Activated CD4-positive, alpha-beta T cell treated with anti-CD3 and anti-CD28 coated beads for 36 hours (primary cell): ENCODE measurements around the gene S100A4. TPM values are rescaled to one million over a fixed set of nuclear protein-coding genes. Genes with fewer than 3 reads are reported as not detected.

Experiments used
- ATAC-seq: fragments of 200-7000 bp; cut with Tn5 transposase; one replicate; pipeline ENCODE4 v1.10.0; 2021; ENCODE audit warnings: mild to moderate bottlenecking, moderate library complexity
- CTCF ChIA-PET: fragments of 350-600 bp; sonication (Branson Sonifier 250); formaldehyde crosslinking; loops from one replicate; lab custom pipeline; 2021; ENCODE audit warnings: antibody characterized with exemption; lab: Charles Lee
- POLR2A ChIA-PET: fragments of 350-600 bp; sonication (Branson Sonifier 250); formaldehyde crosslinking; loops from one replicate; lab custom pipeline; 2021; ENCODE audit warnings: antibody characterized with exemption, inconsistent platforms; lab: Charles Lee
- DNase-seq: peaks from one replicate; pipeline ENCODE4 v3.0.0-alpha.2; 2020
- H3K27ac Mint-ChIP-seq: one replicate; pipeline ENCODE4 v1.8.0; 2021; ENCODE audit warnings: mixed read lengths
- H3K27me3 Mint-ChIP-seq: one replicate; pipeline ENCODE4 v1.8.0; 2021; ENCODE audit warnings: mixed read lengths
- H3K36me3 Mint-ChIP-seq: one replicate; pipeline ENCODE4 v1.8.0; 2021; ENCODE audit warnings: low read depth, mixed read lengths
- H3K4me1 Mint-ChIP-seq: one replicate; pipeline ENCODE4 v1.8.0; 2021; ENCODE audit warnings: mixed read lengths
- H3K4me3 Mint-ChIP-seq: one replicate; pipeline ENCODE4 v1.8.0; 2021; ENCODE audit warnings: mild to moderate bottlenecking, moderate library complexity, mixed read lengths
- H3K9me3 Mint-ChIP-seq: one replicate; pipeline ENCODE4 v1.8.0; 2021; ENCODE audit warnings: low read depth, mixed read lengths
- intact Hi-C, 2 experiments: fragments of 100-400 bp; cut with DNase I in 1 of 2; cut with micrococcal nuclease in 1 of 2; formaldehyde crosslinking; loops; one replicate each; pipeline versions ENCODE4 v1.14.2 to v1.15.1; 2022 to 2024; cut with DNase I, micrococcal nuclease
- total RNA-seq, 2 experiments: library from RNA; stranded (reverse); gene quantifications; one replicate each; pipeline ENCODE4 v1.2.3, GENCODE V29; 2021

Gene S100A4
- total RNA-seq, 2 experiments from 2014 or later = 84.8 to 166 TPM

DNA sequence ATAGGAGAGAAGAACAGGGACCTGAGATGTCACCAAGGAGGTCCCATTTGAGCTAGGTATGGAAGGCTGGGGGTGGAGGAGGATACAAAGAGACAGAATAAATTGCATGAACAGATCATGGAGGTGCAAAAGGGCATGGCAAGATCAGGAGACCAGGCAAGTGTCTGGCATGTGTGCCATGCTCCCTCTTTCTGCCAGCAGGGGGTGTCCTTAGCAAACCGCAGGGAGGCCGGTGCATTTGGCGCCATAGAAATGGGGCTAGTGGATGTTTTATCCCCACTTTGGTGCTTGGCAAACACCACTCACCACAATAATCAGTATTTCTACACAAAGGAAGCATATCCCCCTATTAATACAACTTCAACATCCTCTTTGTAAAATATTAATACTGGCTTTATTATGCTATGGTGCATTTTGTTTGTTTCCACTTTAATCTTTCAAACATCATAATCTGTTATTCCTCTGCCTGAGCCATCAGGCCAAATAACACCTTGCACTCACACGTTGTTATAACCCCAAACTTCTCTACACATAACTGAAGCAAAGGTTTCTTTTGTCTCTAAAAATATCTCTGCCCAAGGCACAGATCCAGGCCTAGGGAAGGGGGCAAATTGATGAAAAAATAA lies 35.8 kb downstream of the S100A4 start:
- peak; percentile 75 for ATAC-seq

DNA sequence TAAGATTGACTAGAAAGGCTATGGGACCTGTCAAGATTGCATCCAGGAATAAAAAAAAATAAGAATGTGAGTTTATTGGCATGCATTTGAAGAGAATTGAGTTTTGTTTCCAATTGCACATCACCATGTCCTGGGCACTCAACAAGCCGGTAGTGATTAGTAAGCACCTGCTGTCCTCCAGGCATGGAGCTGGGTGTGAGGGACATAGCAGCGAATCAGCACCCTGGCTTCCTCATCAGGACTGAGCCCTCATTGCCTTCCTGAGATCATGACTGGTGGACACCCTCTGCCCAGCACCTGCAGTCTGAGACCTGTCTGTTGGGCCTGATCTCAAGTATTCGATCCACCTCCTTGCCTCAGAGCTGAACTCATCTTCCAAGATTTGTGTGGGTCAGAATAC lies 36.6 kb downstream of the S100A4 start:
- Mint-ChIP-seq H3K27me3 (no peaks in the 10 kb centered on the region), H3K9me3 (no peaks in the 10 kb centered on the region), H3K4me3 (no peak overlapping the region), H3K27ac (no peak overlapping the region), H3K4me1 (peaks cover 10% of the 10 kb centered on the region), H3K36me3 (no peaks in the 10 kb centered on the region)
- intact Hi-C loops = loop anchor here in 1 of 2 experiments (1.0 kb wide), 2 partner anchors 108 to 240 kb away; no protein-coding TSS in a partner anchor
- no peak for ATAC-seq
- ChIA-PET POLR2A (no interaction called here), CTCF (interaction anchor here (0.6 to 5.3 kb wide), 14 partner anchors 10 to 171 kb away, joined by 3 to 57 read pairs (median 4); partner anchors contain the start of genes CHTOP, S100A14 and S100A3)
- no peak for DNase-seq

More for the DNA sequence above, 35.8 kb downstream of the S100A4 start:
- no peak overlapping the region for H3K4me3 Mint-ChIP-seq
- H3K36me3 Mint-ChIP-seq = no peaks in the 10 kb centered on the region
- H3K27me3 Mint-ChIP-seq = no peaks in the 10 kb centered on the region
- DNase-seq = peak; percentile 87
- intact Hi-C loops = loop anchor here (1.0 to 5.0 kb wide), 7 partner anchors 107 to 477 kb away; partner anchors contain the start of genes CHTOP (in 2 of the 2), ILF2 (in 2 of the 2) and NPR1 (in 1 of the 2)
- no peak overlapping the region for H3K27ac Mint-ChIP-seq
- POLR2A ChIA-PET = no interaction called here
- CTCF ChIA-PET = interaction anchor here (0.6 to 5.3 kb wide), 38 partner anchors 9 to 477 kb away, joined by 3 to 57 read pairs (median 6); partner anchors contain the start of genes ILF2, S100A13, S100A14 and S100A16
- H3K4me1 Mint-ChIP-seq = peaks cover 10% of the 10 kb centered on the region
- H3K9me3 Mint-ChIP-seq = no peaks in the 10 kb centered on the region

DNA sequence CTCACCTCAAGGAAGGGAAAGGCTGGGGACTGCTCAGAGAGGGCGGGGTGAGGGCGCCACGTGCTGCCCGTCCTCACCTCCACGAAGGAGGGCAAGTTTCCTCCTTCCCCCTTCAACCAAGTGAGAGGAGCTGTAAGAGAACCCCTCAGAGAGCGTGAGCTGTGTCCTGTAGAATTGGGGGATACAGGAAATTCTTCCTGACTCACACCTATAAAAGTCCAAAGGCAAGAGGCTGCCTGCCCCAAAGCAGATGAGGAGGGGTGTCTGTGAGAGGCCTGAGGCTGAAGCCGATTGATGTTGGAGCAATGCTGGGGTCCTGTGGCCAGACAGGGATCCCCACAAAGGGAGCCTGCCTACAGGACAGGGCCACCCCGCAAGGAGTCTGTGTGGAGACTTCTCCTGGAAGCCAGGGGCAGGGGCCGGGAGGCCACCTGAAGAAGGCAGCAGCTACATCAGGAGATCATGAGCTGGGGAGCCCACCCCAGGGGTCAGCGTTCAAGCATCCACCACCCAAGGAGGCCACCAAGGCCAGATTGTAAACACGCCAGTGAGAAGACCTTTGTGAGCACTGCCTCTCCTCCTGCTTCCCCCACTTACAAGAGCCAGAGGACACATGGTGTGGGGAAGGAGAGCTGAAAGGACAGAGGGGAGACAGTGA lies 37.6 kb downstream of the S100A4 start:
- no peak overlapping the region for H3K27ac Mint-ChIP-seq
- CTCF ChIA-PET = interaction anchor here (0.7 to 5.3 kb wide), 8 partner anchors 9 to 156 kb away, joined by 3 to 57 read pairs (median 3); partner anchors contain the start of genes CHTOP and S100A14
- H3K9me3 Mint-ChIP-seq = no peaks in the 10 kb centered on the region
- no peak overlapping the region for H3K4me3 Mint-ChIP-seq
- DNase-seq (no peak), ATAC-seq (no peak)
- H3K4me1 Mint-ChIP-seq = peaks cover 10% of the 10 kb centered on the region
- H3K27me3 Mint-ChIP-seq = no peaks in the 10 kb centered on the region
- intact Hi-C loops = no loop called here
- POLR2A ChIA-PET = no interaction called here
- H3K36me3 Mint-ChIP-seq = no peaks in the 10 kb centered on the region

DNA sequence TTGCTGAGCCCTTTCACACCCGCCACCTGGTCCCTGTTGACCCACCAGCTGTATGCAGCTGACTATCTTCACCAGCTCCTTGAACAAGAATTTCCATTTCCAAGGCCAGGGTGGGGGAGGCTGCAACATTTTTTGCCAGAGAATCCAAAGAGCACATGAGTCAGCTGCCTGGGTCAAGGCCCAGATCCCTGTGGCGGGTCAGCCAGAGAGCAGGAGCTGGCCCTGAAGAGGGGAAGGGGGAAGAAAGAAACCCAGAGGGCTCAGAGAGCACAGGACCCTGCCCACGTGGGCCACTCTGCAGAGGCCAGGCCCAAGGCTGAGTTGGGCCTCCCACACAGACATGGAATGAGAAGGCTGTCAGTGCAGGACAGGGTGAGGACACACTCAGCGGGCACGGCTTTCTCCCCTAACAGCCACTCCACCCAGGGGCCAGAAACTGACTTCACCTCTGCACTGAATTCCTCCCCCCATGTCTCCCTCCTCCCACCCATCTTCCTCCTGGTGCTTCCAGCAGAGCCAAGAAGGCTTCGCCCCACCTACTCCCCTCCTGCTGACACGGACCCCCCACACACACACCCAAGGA lies 38.7 kb downstream of the S100A4 start:
- ChIA-PET POLR2A (no interaction called here), CTCF (interaction anchor here (0.6 to 5.3 kb wide), 5 partner anchors 11 to 110 kb away, joined by 3 to 57 read pairs (median 5); partner anchors contain the start of gene S100A14)
- ATAC-seq = no peak
- H3K27me3 Mint-ChIP-seq = no peaks in the 10 kb centered on the region
- intact Hi-C loops = no loop called here
- H3K27ac Mint-ChIP-seq = no peak overlapping the region
- no peak overlapping the region for H3K4me3 Mint-ChIP-seq
- peaks cover 10% of the 10 kb centered on the region for H3K4me1 Mint-ChIP-seq
- no peaks in the 10 kb centered on the region for H3K9me3 Mint-ChIP-seq
- no peak for DNase-seq
- H3K36me3 Mint-ChIP-seq = no peaks in the 10 kb centered on the region

DNA sequence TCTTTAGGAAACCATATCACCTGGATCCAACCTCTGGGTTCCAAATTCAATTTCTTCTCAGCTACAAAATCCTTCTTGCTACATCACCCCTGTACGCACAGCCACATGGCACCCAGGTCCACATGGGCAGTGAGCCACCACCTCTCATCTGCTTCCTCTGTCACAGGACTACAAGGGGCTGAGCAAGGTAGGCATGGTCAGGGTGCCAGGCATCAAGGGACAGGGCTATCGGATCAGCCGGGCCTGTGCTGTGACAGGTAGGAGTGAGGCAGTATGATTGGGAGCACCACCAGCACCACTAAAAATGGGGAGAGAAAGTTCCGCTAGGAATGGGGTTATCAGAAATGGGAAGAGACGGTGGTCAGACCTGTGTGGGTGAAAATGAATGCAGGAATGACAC lies 39.2 kb downstream of the S100A4 start:
- Mint-ChIP-seq H3K9me3 (no peaks in the 10 kb centered on the region), H3K4me3 (no peak overlapping the region), H3K27me3 (no peaks in the 10 kb centered on the region), H3K27ac (no peak overlapping the region), H3K4me1 (peaks cover 9% of the 10 kb centered on the region), H3K36me3 (no peaks in the 10 kb centered on the region)
- ATAC-seq (no peak), DNase-seq (no peak)
- ChIA-PET CTCF (interaction anchor here (0.7 to 1.8 kb wide), 2 partner anchors 12 kb away, joined by 5 read pairs; no protein-coding TSS in a partner anchor), POLR2A (no interaction called here)
- intact Hi-C loops = no loop called here

DNA sequence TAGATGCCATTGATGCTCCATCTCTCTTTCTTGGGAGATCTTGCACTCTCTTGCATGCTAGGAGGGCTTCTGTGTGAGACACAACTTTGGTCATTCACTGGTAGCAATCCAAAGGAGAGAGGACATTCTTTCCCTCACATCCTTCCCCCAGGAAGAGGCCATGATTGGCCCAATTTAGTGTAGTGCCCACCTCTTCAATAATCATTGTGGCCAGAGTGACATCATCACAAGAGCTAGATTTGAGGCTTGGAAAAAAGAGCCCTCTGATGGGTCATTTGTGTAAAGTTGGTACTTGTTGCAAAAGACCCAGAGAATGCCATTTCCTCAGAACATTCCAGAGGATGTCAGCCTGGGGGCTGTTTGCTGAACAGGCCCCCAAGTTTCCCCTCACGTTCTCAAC lies 40.0 kb downstream of the S100A4 start:
- no peaks in the 10 kb centered on the region for H3K27me3 Mint-ChIP-seq
- no peak for DNase-seq
- ATAC-seq = no peak
- H3K36me3 Mint-ChIP-seq = no peaks in the 10 kb centered on the region
- peaks cover under 1% of the 10 kb centered on the region for H3K4me1 Mint-ChIP-seq
- intact Hi-C loops = no loop called here
- ChIA-PET POLR2A (no interaction called here), CTCF (no interaction called here)
- no peak overlapping the region for H3K4me3 Mint-ChIP-seq
- no peaks in the 10 kb centered on the region for H3K9me3 Mint-ChIP-seq
- H3K27ac Mint-ChIP-seq = no peak overlapping the region

DNA sequence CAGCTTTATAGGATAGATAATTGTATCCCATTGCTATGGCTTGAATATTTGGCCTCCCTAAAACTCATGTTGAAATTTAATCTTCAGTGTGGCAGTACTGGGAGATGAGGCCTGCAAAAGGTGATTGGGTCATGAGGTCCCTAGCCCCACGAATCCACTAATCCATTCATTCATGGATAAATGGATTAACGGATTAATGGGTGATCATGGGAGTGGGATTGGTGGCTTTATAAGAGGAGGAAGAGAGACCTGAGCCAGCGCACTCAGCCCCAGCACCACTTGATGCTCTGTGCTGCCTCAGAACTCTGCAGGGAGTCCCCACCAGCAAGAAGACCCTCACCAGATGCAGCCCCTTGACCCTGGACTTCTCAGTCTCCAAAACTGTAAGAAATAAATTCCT lies 41.8 kb downstream of the S100A4 start:
- H3K9me3 Mint-ChIP-seq = no peaks in the 10 kb centered on the region
- CTCF ChIA-PET = interaction anchor here (0.8 to 1.2 kb wide), 2 partner anchors 9 to 38 kb away, joined by 4 to 5 read pairs; no protein-coding TSS in a partner anchor
- DNase-seq (no peak), ATAC-seq (no peak)
- no peaks in the 10 kb centered on the region for H3K4me1 Mint-ChIP-seq
- POLR2A ChIA-PET = no interaction called here
- H3K27ac Mint-ChIP-seq = no peak overlapping the region
- no peak overlapping the region for H3K4me3 Mint-ChIP-seq
- H3K36me3 Mint-ChIP-seq = no peaks in the 10 kb centered on the region
- H3K27me3 Mint-ChIP-seq = peaks cover 8% of the 10 kb centered on the region
- intact Hi-C loops = no loop called here

DNA sequence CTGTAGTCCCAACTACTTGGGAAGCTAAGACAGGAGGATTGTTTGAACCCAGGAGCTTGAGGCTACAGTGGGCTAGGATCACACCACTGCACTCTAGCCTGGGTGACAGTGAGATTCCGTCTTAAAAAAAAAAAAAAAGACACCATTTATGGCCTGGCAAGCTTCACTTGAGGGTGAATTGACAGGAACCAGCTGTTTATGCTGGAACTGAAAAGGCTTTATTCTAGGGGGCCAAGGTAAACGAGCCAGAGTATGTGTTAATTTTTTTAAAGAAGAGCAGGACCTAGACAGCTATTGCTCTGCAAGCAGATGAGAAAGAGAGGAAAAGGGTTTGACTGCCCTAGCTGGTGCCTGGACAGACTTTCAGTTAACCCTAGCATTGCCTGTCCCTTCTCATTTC lies 46.9 kb downstream of the S100A4 start:
- ATAC-seq = no peak
- CTCF ChIA-PET = interaction anchor here (0.7 to 7.8 kb wide), 7 partner anchors 9 to 162 kb away, joined by 3 to 160 read pairs (median 4); partner anchors contain the start of genes PGLYRP4 and S100A9
- no peak for DNase-seq
- POLR2A ChIA-PET = interaction anchor here (0.7 kb wide), 1 partner anchor 13 kb away, joined by 3 read pairs; no protein-coding TSS in a partner anchor
- Mint-ChIP-seq H3K27ac (no peak overlapping the region), H3K9me3 (no peaks in the 10 kb centered on the region), H3K4me1 (no peaks in the 10 kb centered on the region), H3K36me3 (no peaks in the 10 kb centered on the region), H3K27me3 (peaks cover 12% of the 10 kb centered on the region), H3K4me3 (no peak overlapping the region)
- intact Hi-C loops = no loop called here

DNA sequence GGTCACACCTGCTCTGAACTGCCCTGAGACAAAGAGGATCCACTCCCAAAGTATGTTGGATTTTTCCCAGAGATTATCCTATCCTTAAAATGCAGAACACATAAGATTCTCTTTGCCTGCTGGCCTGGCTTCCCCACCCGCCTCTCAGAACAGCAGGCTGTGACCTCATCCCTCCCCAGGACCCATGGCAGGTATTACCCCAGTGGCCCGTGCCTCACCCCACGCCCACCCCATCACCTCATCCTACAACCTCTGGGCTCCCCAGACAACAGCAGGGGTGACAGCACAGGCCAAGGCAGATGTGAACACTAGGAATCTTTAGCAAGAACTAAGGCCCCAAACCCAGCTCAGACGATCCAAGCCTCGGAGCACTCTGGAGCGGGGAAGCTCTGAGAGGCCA lies 50.1 kb downstream of the S100A4 start:
- no peaks in the 10 kb centered on the region for H3K36me3 Mint-ChIP-seq
- H3K27me3 Mint-ChIP-seq = peaks cover 14% of the 10 kb centered on the region
- DNase-seq (no peak), ATAC-seq (no peak)
- intact Hi-C loops = loop anchor here (1.0 kb wide), 2 partner anchors 30 to 143 kb away; no protein-coding TSS in a partner anchor
- no peaks in the 10 kb centered on the region for H3K4me1 Mint-ChIP-seq
- no peaks in the 10 kb centered on the region for H3K9me3 Mint-ChIP-seq
- CTCF ChIA-PET = interaction anchor here (0.6 to 7.8 kb wide), 24 partner anchors 8 to 1386 kb away, joined by 3 to 160 read pairs (median 4); partner anchors contain the start of genes PGLYRP4 and S100A9
- H3K4me3 Mint-ChIP-seq = no peak overlapping the region
- POLR2A ChIA-PET = no interaction called here
- H3K27ac Mint-ChIP-seq = no peak overlapping the region

DNA sequence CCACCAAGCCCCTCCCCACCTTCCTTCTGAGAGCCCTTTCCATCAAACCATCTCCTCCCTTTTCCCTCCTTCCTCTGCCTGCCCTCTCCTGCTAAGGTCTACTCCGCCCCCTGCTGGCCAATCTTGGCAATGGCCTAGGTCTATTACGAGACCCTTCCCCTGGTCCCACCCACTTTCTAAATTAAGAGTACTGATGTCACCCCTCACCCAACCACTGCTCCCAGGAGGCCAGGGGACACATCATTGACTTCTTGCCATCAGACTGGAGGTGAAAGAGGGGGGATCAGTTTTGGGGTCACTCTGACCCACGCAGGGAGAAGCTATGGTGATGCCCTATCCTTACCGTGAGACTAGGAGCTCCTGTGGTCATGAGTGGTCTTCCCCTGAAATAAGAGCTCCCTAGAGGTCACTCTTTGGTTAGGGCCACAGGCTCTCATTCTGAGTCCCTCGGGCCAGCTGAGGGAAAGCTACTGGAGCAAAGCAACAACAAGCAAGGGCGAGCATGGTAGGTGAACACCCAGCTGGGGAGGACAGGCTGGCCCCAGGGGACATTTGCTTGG lies 50.5 kb downstream of the S100A4 start:
- DNase-seq (peak; percentile 90), ATAC-seq (peak; percentile 90)
- peaks cover 14% of the 10 kb centered on the region for H3K27me3 Mint-ChIP-seq
- H3K4me3 Mint-ChIP-seq = no peak overlapping the region
- CTCF ChIA-PET = interaction anchor here (0.6 to 7.8 kb wide), 31 partner anchors 9 to 1385 kb away, joined by 3 to 160 read pairs (median 4); partner anchors contain the start of genes PGLYRP4 and S100A9
- H3K4me1 Mint-ChIP-seq = no peaks in the 10 kb centered on the region
- POLR2A ChIA-PET = no interaction called here
- no peak overlapping the region for H3K27ac Mint-ChIP-seq
- H3K9me3 Mint-ChIP-seq = no peaks in the 10 kb centered on the region
- H3K36me3 Mint-ChIP-seq = no peaks in the 10 kb centered on the region
- intact Hi-C loops = loop anchor here (1.0 kb wide), 2 partner anchors 30 to 143 kb away; no protein-coding TSS in a partner anchor
